Adipocyte (in vitro differentiated cells): ENCODE data around the gene OR6C65.
"Not testable (repeated sequence)": the region's sequence is repeated elsewhere in the genome, so short reads cannot be mapped to it uniquely, and the experiment has no call there.

Source experiments
- DNase-seq: peaks from one replicate; pipeline ENCODE4 v3.0.0-alpha.2; 2015; ENCODE audit warnings: low read depth
- H3K27me3 ChIP-seq: replicated peaks from 2 replicates; pipeline ENCODE4 v1.7.0; 2013; ENCODE audit warnings: mild to moderate bottlenecking, low read length, moderate library complexity; ENCODE audit not compliant: control insufficient read depth, insufficient read depth
- H3K36me3 ChIP-seq: 2 replicates; pipeline ENCODE4 v1.7.0; 2013; ENCODE audit warnings: low read length, mild to moderate bottlenecking, moderate library complexity; ENCODE audit not compliant: control insufficient read depth, insufficient read depth, severe bottlenecking
- H3K4me1 ChIP-seq: 2 replicates; pipeline ENCODE4 v1.7.0; 2013; ENCODE audit warnings: mild to moderate bottlenecking, low read length, moderate library complexity; ENCODE audit not compliant: control insufficient read depth, insufficient read depth
- H3K4me3 ChIP-seq: 2 replicates; pipeline ENCODE4 v1.7.0; 2013; ENCODE audit warnings: mild to moderate bottlenecking, low read length, moderate library complexity
- H3K9ac ChIP-seq: 2 replicates; pipeline ENCODE4 v1.7.0; 2013; ENCODE audit warnings: mild to moderate bottlenecking, low read length, moderate library complexity
- H3K9me3 ChIP-seq: 2 replicates; pipeline ENCODE4 v1.7.0; 2013; ENCODE audit warnings: mild to moderate bottlenecking, low read length, moderate library complexity; ENCODE audit not compliant: control insufficient read depth

The OR6C65 gene

DNA sequence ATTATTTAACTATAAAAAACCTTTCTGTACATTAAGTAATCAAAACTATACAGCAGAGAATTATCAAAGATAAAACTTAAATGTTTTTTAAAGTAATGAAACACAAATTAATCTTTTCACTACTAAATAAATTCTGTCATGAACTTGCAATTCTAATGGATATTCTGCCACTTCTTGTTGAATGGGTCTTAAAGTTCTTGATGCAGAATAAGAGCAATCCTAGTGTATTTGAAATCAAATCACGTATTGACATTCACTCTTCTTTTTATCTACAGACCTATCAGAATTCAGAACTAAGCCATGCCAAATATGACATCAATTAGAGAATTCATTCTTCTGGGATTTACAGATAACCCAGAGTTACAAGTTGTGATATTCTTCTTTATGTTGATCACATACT lies at the start of gene OR6C65:
TSS of gene OR6C65 (plus strand) at position 301 of the 400 bp plus-strand sequence. CDS start at position 301, 0 bp downstream.
- peaks cover 2% of the 10 kb centered on the region for H3K9me3 ChIP-seq
- H3K4me3 ChIP-seq: no peak within 1 kb of the TSS
- H3K9ac ChIP-seq: no peak within 1 kb of the TSS
- no peaks in the 10 kb centered on the region for H3K27me3 ChIP-seq
- H3K36me3 ChIP-seq: no peaks in the 10 kb centered on the region
- no peaks in the 10 kb centered on the region for H3K4me1 ChIP-seq
- DNase-seq: no peak

DNA sequence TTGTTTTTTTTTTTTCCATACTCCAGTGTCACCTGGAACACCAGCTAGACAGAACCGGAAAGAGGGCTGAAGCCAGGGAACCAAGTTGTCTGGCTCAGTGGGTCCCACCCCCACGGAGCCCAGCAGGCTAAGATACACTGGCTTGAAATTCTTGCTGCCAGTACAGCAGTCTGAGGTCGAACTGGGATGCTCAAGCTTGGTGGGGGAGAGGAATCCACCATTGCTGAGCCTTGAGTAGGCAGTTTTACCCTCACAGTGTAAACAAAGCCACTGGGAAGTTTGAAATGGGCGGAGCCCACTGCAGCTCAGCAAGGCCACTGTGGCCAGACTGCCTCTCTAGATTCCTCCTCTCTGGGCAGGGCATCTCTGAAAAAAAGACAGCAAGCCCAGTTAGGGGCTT lies 45.0 kb upstream of the OR6C65 start:
- not testable (repeated sequence) for H3K4me1 ChIP-seq, H3K9me3 ChIP-seq, H3K4me3 ChIP-seq, DNase-seq, H3K36me3 ChIP-seq, H3K27me3 ChIP-seq, H3K9ac ChIP-seq

DNA sequence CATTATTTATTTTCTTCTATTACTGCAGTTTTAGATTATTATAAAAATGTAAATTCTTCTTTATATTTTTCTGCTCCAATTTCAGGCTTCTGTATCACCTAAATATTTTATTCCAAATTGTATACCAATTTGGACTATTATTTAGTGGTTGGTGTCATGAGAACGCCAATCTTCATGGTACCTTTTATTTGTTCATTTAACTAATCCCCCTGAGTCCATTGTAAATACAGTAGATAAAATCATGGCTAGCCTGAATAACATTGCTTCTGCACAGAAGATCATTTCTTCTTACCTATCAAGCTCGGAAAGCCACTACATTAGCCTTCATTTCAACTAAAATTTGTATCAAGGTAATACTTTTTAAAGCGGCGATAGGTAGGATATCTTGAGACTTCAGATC lies 37.7 kb upstream of the OR6C65 start, which contains the start of gene OR6C75:
TSS of gene OR6C75 (plus strand) at position 301 of the 400 bp plus-strand sequence. CDS start 2,136 bp downstream, outside the sequence.
- Histone ChIP-seq H3K4me3 (no peak within 1 kb of the TSS), H3K4me1 (no peaks in the 10 kb centered on the region), H3K36me3 (no peaks in the 10 kb centered on the region), H3K9ac (no peak within 1 kb of the TSS), H3K9me3 (no peaks in the 10 kb centered on the region), H3K27me3 (no peaks in the 10 kb centered on the region)
- DNase-seq: no peak

DNA sequence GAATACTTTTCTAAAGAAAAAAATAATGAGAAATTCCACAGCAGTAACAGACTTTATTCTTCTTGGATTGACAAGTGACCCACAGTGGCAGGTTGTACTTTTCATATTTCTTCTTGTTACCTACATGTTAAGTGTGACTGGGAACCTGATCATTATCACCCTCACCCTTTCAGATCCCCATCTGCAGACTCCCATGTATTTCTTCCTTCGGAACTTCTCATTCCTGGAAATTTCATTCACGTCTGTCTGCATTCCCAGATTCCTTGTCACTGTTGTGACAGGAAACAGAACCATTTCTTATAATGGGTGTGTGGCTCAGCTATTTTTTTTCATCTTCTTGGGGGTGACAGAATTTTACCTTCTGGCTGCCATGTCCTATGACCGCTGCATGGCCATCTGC lies 35.2 kb upstream of the OR6C65 start:
- Histone ChIP-seq H3K9me3 (no peaks in the 10 kb centered on the region), H3K4me3 (no peak overlapping the region), H3K9ac (no peak overlapping the region), H3K27me3 (no peaks in the 10 kb centered on the region), H3K36me3 (no peaks in the 10 kb centered on the region), H3K4me1 (no peaks in the 10 kb centered on the region)
- DNase-seq: no peak

DNA sequence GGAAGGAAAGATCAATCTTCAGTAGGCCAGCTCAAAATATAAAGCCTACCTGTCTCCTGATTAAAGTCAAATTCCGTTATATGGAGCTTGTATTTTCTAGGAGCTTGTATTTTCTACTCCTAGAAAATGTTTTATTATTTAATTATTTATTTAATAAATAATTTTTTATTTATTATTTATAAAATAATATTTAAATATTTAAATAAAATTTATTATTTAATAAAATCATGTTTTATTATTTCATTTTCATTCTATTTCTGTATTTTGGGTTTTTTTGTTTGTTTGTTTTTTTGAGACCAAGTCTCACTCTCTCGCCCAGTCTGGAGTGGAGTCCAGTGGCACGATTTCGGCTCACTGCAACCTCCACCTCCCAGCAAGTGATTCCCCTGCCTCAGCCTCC lies 27.8 kb upstream of the OR6C65 start:
- DNase-seq: no peak
- Histone ChIP-seq H3K4me1 (no peaks in the 10 kb centered on the region), H3K9ac (no peak overlapping the region), H3K4me3 (no peak overlapping the region), H3K27me3 (no peaks in the 10 kb centered on the region), H3K9me3 (no peaks in the 10 kb centered on the region), H3K36me3 (no peaks in the 10 kb centered on the region)

DNA sequence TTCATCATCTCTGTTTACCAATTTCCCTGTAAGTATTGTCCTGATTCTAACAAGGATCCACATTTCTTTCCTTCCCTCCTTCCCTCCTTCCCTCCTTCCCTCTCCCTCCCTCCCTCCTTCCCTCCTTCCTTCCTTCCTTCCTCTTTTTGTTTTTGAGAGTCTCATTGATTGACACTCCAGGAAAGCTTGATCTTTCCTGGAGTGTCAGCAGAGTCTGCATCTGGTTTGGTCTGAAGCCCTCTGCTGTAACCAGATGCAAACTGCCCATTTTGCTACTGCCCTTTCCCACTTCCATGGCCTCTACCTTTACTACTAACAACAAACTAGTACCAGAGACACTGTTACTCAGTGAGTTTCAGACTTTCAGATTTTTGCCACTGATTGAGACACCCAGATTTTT lies 14.4 kb upstream of the OR6C65 start:
- DNase-seq: no peak
- Histone ChIP-seq H3K4me3 (no peak overlapping the region), H3K4me1 (no peaks in the 10 kb centered on the region), H3K27me3 (no peaks in the 10 kb centered on the region), H3K36me3 (no peaks in the 10 kb centered on the region), H3K9me3 (no peaks in the 10 kb centered on the region), H3K9ac (no peak overlapping the region)

DNA sequence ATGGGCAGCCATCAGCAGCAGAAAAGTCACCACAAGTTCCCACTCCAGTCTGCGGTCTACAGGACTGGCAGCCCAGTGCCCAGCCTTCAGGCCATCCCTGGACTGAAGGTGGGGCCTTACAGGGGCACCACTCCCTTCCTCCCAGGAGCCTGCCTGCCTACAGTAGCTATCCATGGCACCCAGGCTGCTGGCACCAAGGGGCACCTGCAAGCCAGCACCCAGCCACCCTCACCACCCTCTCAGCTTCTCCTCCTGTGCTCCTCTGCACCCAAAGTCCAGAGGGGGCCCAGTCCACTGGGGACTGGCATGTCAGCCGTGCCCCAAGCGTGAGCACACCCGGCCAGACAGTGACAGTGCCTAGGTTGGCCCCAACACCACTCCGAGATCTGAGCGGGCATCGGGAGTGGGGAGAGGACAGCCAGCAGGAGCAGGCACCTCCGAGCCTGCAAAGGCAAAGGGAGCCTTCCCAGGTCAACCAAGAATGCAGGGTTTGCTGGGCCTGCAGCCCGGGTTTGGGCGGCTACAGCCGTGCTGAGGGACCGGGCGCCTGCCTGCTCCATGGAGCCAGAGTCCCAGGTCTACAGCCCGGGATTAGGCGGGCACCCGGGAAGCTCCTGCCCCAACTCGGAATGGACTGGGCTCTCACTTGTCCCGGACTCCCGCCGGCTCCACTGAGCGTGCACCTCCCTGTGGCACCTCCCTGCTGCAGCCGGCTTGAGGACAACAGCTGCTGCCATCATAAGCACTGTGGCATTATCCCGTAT lies 8.1 kb upstream of the OR6C65 start:
- no peaks in the 10 kb centered on the region for H3K4me1 ChIP-seq

DNA sequence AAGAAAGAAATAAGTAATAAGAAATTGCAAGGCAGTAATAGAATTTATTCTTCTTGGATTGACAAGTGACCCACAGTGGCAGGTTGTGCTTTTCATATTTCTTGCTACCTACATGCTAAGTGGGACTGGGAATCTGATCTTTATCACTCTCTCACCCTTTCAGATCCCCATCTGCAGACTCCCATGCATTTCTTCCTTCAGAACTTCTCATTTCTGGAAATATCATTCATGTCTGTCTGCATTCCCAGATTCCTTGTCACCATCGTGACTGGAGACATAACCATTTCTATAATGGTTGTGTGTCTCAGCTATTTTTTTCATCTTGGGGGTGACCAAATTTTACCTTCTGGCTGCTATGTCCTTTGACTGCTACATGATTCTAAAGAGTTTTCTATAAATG lies 4.0 kb upstream of the OR6C65 start:
- no peak overlapping the region for H3K9ac ChIP-seq

More for the DNA sequence above, 8.1 kb upstream of the OR6C65 start:
- no peak overlapping the region for H3K9ac ChIP-seq
- no peaks in the 10 kb centered on the region for H3K36me3 ChIP-seq
- no peaks in the 10 kb centered on the region for H3K9me3 ChIP-seq
- no peak for DNase-seq
- no peak overlapping the region for H3K4me3 ChIP-seq
- H3K27me3 ChIP-seq: no peaks in the 10 kb centered on the region

DNA sequence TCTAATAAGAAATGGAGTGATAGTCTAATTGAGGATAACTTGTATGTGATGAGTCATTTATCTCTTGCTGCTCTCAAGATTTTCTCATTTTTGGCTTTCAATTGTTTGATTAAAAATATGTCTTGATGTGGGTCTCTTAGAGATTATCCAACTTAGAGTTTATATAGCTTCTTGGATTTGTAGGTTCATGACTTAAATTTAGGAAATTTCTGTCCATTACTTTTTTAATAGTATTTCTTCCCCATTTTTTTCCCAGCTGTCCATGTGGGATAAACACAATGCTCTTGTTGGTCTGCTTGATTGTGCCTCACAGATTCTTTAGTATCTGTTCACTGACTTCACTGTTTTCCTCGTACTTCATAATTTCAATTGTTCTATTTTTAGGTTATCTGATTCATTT lies 7.5 kb downstream of the OR6C65 start:
- DNase-seq: no peak
- H3K4me1 ChIP-seq: no peaks in the 10 kb centered on the region
- no peak overlapping the region for H3K4me3 ChIP-seq
- H3K9me3 ChIP-seq: peaks cover 14% of the 10 kb centered on the region
- no peak overlapping the region for H3K9ac ChIP-seq
- no peaks in the 10 kb centered on the region for H3K27me3 ChIP-seq
- H3K36me3 ChIP-seq: no peaks in the 10 kb centered on the region

More for the DNA sequence above, 4.0 kb upstream of the OR6C65 start:
- no peak overlapping the region for H3K4me3 ChIP-seq
- DNase-seq: no peak
- no peaks in the 10 kb centered on the region for H3K4me1 ChIP-seq
- H3K36me3 ChIP-seq: no peaks in the 10 kb centered on the region
- no peaks in the 10 kb centered on the region for H3K9me3 ChIP-seq
- H3K27me3 ChIP-seq: no peaks in the 10 kb centered on the region

DNA sequence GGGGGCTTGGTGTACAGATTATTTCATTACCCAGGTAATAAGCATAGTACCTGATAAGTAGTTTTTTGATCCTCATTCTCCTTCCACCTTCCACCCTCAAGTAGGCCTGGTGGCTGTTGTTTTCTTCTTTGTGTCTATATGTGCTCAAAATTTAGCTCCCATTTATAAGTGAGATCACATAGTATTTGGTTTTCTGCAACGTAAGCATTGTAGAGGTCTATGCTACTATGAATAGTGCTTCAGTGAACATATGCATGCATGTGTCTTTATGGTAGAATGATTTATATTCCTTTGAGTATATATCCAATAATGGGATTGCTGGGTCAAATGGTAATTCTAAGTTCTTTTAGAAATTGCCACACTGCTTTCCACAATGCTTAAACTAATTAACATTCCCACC lies 8.8 kb downstream of the OR6C65 start:
- not testable (repeated sequence) for H3K27me3 ChIP-seq, H3K36me3 ChIP-seq, H3K4me1 ChIP-seq, DNase-seq, H3K9ac ChIP-seq, H3K4me3 ChIP-seq
- peaks cover 12% of the 10 kb centered on the region for H3K9me3 ChIP-seq

DNA sequence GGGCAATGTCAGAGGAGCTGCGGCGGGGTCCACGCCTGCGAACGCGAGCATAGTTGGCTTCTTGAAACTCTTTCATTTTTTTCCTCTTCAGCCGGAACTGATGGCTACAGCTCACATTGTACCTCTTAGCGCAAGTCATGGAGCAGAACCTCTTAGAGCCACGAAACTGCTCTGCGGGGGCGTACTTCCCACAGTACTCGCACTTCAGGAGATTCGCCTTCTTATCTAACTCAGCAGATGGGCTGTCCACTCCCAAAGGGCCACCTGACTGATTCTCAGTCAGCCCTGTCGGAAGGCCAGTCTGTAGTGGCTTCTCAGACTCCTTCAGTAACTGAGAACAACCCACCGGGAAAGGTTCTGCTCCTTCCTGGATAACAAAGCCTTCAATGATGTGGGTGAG lies 11.8 kb downstream of the OR6C65 start:
- H3K9me3 ChIP-seq: peaks cover 12% of the 10 kb centered on the region
- DNase-seq, H3K4me3 ChIP-seq, H3K9ac ChIP-seq, H3K36me3 ChIP-seq, H3K27me3 ChIP-seq, H3K4me1 ChIP-seq: not testable (repeated sequence)
